Neural crest cell (in vitro differentiated cells): ENCODE data around the gene TMEM132C. TPM values are rescaled to one million over a fixed set of nuclear protein-coding genes. Genes with fewer than 3 reads are reported as not detected.

Source experiments
- DNase-seq: peaks from one replicate; pipeline ENCODE4 v3.0.0; 2021; ENCODE audit warnings: low read depth, mixed read lengths, low spot score
- H3K27ac Mint-ChIP-seq: one replicate; pipeline ENCODE4 v1.8.0; 2021; ENCODE audit warnings: mild to moderate bottlenecking, mixed read lengths; ENCODE audit not compliant: unreplicated experiment
- H3K27me3 Mint-ChIP-seq: 2 replicates; pipeline ENCODE4 v1.8.0; 2021; ENCODE audit warnings: low read depth, mild to moderate bottlenecking, mixed read lengths
- H3K36me3 Mint-ChIP-seq: 2 replicates; pipeline ENCODE4 v1.8.0; 2021; ENCODE audit warnings: low read depth, mild to moderate bottlenecking, mixed read lengths
- H3K4me1 Mint-ChIP-seq: 2 replicates; pipeline ENCODE4 v1.8.0; 2021; ENCODE audit warnings: mixed read lengths
- H3K4me3 Mint-ChIP-seq: one replicate; pipeline ENCODE4 v1.8.0; 2021; ENCODE audit warnings: mild to moderate bottlenecking, mixed read lengths
- H3K9me3 Mint-ChIP-seq: 2 replicates; pipeline ENCODE4 v1.8.0; 2021; ENCODE audit warnings: mixed read lengths
- total RNA-seq: library from RNA; stranded (reverse); gene quantifications from 2 replicates; pipeline ENCODE4 v1.2.1, GENCODE V29; 2021
- TF ChIP-seq, protein P1 (sequence below): fragments of 200-600 bp; sonication (generic); conservative IDR thresholded peaks from 2 replicates; pipeline ENCODE4 v1.5.0; 2021; ENCODE audit warnings: antibody characterized with exemption, mild to moderate bottlenecking

The TMEM132C gene
- total RNA-seq, 1 donor from 2014 or later = 10.9 TPM

DNA sequence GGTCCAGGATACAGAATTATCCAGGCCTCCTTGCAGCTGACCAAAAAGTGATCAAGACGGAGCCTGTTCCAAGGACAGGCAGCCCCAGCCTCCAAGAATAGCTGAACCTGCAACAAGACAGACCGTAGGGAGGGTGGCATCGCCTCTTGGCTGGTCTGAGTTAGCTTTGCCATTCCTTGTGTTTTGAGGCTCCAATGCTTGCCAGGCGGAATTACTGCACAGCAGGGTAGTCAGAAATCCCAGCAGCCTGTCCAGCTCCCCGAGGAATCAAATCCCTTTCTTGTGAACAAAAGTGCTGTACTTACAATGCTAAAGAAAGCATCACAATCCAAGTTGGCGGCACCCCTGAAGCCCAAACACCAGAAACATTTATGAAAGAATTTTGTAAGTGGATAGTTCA is 246.9 kb downstream of the TMEM132C start:
- Mint-ChIP-seq H3K4me3 (no peak overlapping the region), H3K27me3 (no peaks in the 10 kb centered on the region), H3K4me1 (no peaks in the 10 kb centered on the region), H3K27ac (no peak overlapping the region), H3K9me3 (peaks cover 4% of the 10 kb centered on the region), H3K36me3 (no peaks in the 10 kb centered on the region)
- no peak for DNase-seq
- TF ChIP-seq, protein P1, sequence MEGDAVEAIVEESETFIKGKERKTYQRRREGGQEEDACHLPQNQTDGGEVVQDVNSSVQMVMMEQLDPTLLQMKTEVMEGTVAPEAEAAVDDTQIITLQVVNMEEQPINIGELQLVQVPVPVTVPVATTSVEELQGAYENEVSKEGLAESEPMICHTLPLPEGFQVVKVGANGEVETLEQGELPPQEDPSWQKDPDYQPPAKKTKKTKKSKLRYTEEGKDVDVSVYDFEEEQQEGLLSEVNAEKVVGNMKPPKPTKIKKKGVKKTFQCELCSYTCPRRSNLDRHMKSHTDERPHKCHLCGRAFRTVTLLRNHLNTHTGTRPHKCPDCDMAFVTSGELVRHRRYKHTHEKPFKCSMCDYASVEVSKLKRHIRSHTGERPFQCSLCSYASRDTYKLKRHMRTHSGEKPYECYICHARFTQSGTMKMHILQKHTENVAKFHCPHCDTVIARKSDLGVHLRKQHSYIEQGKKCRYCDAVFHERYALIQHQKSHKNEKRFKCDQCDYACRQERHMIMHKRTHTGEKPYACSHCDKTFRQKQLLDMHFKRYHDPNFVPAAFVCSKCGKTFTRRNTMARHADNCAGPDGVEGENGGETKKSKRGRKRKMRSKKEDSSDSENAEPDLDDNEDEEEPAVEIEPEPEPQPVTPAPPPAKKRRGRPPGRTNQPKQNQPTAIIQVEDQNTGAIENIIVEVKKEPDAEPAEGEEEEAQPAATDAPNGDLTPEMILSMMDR = no peak

DNA sequence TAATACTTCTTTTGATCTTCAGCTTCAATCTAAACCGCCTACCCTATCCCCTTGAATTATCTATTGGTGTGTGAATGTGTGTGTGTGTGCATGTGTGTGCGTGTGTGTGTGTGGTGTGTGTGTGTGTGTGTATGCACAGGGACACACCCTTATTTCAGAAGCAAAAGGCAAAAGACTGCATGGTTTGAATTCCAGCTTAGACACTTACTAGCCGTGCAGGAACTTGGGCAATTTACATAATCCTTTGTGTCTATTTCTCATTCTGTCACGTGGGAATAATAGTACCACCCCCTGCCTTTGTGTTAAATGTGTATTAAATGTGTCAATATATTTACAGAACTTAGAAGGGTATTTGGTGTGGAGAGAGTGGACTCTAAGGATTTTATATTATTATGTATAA is 251.7 kb downstream of the TMEM132C start:
- TF ChIP-seq, protein P1 = no peak
- Mint-ChIP-seq H3K36me3 (no peaks in the 10 kb centered on the region), H3K27me3 (no peaks in the 10 kb centered on the region), H3K4me3 (no peak overlapping the region), H3K27ac (peak overlapping the region; percentile 50), H3K9me3 (peaks cover 10% of the 10 kb centered on the region), H3K4me1 (no peaks in the 10 kb centered on the region)
- no peak for DNase-seq

GRCh38 chr12:128519426-128519825 is 252.5 kb downstream of the TMEM132C start:
- Mint-ChIP-seq H3K27me3 (no peaks in the 10 kb centered on the region), H3K9me3 (peaks cover 10% of the 10 kb centered on the region), H3K36me3 (no peaks in the 10 kb centered on the region), H3K4me3 (no peak overlapping the region), H3K27ac (no peak overlapping the region), H3K4me1 (no peaks in the 10 kb centered on the region)
- TF ChIP-seq, protein P1 = no peak
- DNase-seq = no peak

DNA sequence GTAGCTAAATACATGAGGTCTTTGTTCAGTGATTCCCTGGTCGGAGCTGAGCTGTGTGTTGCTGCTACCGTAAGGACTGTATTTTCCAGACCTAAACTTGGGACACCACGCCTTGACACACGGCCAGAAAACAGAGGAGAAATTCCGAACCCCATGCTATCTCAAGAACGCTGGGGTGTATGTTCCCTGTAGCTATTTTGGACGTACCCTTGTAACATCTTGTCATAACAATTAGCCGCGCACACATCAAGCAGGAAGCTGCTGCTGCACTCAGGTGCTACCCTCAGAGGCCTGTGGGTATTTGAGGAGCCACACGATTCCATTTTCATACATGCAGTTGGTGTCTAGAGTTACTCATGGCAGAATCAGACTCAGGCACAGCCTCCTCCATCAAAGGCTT is 255.0 kb downstream of the TMEM132C start:
- Mint-ChIP-seq H3K36me3 (no peaks in the 10 kb centered on the region), H3K27ac (no peak overlapping the region), H3K4me3 (no peak overlapping the region), H3K9me3 (peaks cover 7% of the 10 kb centered on the region), H3K4me1 (no peaks in the 10 kb centered on the region), H3K27me3 (no peaks in the 10 kb centered on the region)
- DNase-seq = no peak
- TF ChIP-seq, protein P1 = no peak

DNA sequence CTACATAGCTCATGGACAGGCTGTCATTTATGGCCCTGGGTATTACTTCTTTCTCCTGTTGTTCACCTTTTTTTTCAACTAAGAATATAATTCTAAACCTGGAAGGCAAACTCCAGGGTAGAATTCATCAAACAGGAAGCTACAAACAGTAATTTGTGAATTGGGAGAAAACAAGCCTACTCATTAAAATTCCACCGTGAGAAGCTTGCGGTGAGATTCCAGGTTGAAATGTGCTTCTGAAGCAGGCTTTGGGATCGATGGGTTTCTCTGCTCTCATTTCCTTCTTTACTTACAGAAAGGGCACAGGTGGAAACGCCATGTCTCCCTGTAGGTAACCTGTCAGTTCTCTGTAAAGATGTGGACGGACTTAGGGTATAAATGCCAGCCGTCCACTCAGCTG is 257.5 kb downstream of the TMEM132C start:
- Mint-ChIP-seq H3K4me1 (no peaks in the 10 kb centered on the region), H3K4me3 (no peak overlapping the region), H3K27ac (no peak overlapping the region), H3K9me3 (peaks cover 7% of the 10 kb centered on the region), H3K36me3 (no peaks in the 10 kb centered on the region), H3K27me3 (no peaks in the 10 kb centered on the region)
- DNase-seq = no peak
- TF ChIP-seq, protein P1 = no peak

- TF ChIP-seq, protein P1 = peak; percentile 57
- Mint-ChIP-seq H3K36me3 (no peaks in the 10 kb centered on the region), H3K27me3 (no peaks in the 10 kb centered on the region), H3K4me1 (peaks cover 6% of the 10 kb centered on the region), H3K27ac (no peak overlapping the region), H3K9me3 (no peaks in the 10 kb centered on the region), H3K4me3 (no peak overlapping the region)
- DNase-seq = no peak
Measured at GRCh38 chr12:128531170-128531569, 264.2 kb downstream of the TMEM132C start.
